SJCRH30 (cell line): Measurements from ENCODE around the gene SMC3. TPM values are rescaled to one million over a fixed set of nuclear protein-coding genes. Genes with fewer than 3 reads are reported as not detected.
"Not testable (repeated sequence)": the region's sequence is repeated elsewhere in the genome, so short reads cannot be mapped to it uniquely, and the experiment has no call there.

Experiments used
- DNase-seq, 2 experiments: peaks; one replicate each; pipeline ENCODE4 v3.0.0-alpha.2; 2015 to 2020
- H3K27ac ChIP-seq: fragments of 250-450 bp; sonication (Bioruptor Pico); 2 replicates; pipeline ENCODE4 v1.5.1; 2020; ENCODE audit warnings: mild to moderate bottlenecking, moderate library complexity
- H3K27me3 ChIP-seq: fragments of 250-450 bp; sonication (Bioruptor Pico); 2 replicates; pipeline ENCODE4 v1.5.1; 2020; ENCODE audit warnings: mild to moderate bottlenecking, moderate library complexity
- H3K36me3 ChIP-seq: fragments of 250-450 bp; sonication (Bioruptor Pico); 2 replicates; pipeline ENCODE4 v1.5.1; 2020; ENCODE audit warnings: mild to moderate bottlenecking, moderate library complexity
- H3K4me1 ChIP-seq: fragments of 250-450 bp; sonication (Bioruptor Pico); 2 replicates; pipeline ENCODE4 v1.5.1; 2020; ENCODE audit warnings: mild to moderate bottlenecking, moderate library complexity
- H3K4me3 ChIP-seq: fragments of 250-450 bp; sonication (Bioruptor Pico); 2 replicates; pipeline ENCODE4 v1.5.1; 2020; ENCODE audit warnings: mild to moderate bottlenecking, moderate library complexity
- H3K9me3 ChIP-seq: fragments of 250-450 bp; sonication (Bioruptor Pico); replicated peaks from 2 replicates; pipeline ENCODE4 v1.5.1; 2020; ENCODE audit warnings: mild to moderate bottlenecking, moderate library complexity
- total RNA-seq: library from RNA; depleted of rRNA; stranded (reverse); fragments of >200 nt; shearing (Covaris generic); gene quantifications from 2 replicates; pipeline ENCODE4 v1.2.3, GENCODE V29; 2014

Gene SMC3
- total RNA-seq, 1 experiment from 2014 or later = 107 TPM

DNA sequence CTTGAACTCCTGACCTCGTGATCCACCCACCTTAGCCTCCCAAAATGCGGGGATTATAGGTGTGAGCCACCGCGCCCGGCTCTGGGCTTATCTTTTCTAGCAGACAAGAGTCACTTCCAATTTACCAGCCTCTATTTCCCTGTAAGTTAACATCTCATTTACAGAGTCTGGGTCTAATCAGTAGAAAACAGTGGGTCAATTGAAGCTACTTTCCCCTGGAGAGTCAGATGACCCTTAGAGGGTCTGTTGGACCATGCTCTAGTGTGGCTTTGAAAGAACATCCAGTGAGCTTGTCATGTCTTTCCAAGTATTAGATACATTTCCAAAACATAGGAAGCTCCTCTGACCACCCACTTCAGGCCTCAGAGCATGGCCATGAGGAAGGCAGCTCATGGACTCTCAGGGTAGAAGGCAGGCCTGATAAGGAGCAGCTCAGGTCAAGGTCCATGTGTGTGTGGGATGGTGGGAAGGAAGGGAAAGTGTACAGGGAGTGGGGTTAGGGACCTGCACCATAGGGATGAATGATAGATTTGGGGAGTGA is 49.1 kb downstream of the SMC3 start:
- Histone ChIP-seq H3K36me3 (no peaks in the 10 kb centered on the region), H3K27ac (no peak overlapping the region), H3K27me3 (no peaks in the 10 kb centered on the region), H3K9me3 (no peaks in the 10 kb centered on the region), H3K4me1 (peaks cover 47% of the 10 kb centered on the region), H3K4me3 (no peak overlapping the region)
- DNase-seq = no peak

DNA sequence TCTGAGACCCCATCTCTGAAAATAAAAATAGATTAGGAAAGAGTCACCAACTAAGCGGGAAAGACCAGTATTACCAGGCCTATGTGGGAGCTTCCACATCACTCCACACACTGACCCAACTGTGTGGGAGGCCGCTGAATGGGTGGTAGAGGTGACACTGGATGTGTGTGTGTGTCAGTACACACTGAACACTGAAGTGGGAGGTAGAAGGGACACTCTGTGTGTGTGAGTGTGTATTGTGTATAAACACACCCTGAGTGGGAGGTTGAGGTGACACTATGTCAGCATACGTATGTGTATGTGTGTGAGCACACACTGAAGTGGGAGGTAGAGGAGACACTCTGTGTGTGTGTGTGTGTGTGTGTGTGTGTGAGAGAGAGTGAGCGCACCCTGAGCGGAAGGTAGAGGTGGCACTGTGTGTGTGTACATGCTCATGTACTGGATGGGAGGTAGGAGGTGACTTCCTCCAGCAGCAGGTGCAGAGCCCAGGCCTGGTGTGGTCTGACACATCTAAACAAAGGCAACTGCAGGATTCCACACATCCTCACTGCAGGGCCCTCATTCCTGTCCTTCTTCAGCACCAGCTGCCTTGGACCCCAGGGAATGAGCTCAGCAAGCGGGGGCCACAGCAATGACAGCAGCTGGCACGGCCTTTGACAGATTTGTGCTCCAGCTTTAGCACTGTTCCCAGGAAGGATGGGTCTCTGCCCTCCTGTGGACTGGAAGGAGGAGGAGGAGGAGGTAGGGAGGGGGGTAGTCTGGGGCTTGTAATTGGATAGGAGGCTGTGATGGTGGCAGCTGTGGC is 50.1 kb downstream of the SMC3 start:
- DNase-seq = peak; percentile 90 to 93
- peak overlapping the region; percentile 25 for H3K27ac ChIP-seq
- H3K4me3 ChIP-seq = no peak overlapping the region
- no peaks in the 10 kb centered on the region for H3K9me3 ChIP-seq
- H3K4me1 ChIP-seq = peaks cover 47% of the 10 kb centered on the region
- H3K27me3 ChIP-seq = no peaks in the 10 kb centered on the region
- no peaks in the 10 kb centered on the region for H3K36me3 ChIP-seq

DNA sequence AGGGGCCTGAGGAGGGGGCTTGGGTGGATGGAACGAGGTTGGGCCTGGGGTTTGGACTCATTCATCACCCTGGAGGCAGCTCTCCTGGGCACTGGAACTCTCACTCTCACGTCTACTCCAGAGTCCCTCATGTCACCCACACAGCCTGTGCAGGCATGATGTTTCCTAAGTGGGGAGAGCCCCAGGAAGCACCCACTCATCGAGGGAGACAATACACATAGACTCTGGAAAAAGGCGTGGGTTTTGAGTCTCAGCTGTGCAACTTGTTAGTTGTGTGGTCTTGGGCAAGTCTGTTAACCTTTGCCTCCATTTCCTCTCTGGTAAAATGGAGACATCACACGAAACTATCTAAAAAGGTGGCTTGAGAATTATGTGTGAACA is 50.7 kb downstream of the SMC3 start:
- Histone ChIP-seq H3K36me3 (no peaks in the 10 kb centered on the region), H3K9me3 (no peaks in the 10 kb centered on the region), H3K27me3 (no peaks in the 10 kb centered on the region), H3K27ac (peak overlapping the region; percentile 25), H3K4me3 (no peak overlapping the region), H3K4me1 (peaks cover 47% of the 10 kb centered on the region)
- no peak for DNase-seq

DNA sequence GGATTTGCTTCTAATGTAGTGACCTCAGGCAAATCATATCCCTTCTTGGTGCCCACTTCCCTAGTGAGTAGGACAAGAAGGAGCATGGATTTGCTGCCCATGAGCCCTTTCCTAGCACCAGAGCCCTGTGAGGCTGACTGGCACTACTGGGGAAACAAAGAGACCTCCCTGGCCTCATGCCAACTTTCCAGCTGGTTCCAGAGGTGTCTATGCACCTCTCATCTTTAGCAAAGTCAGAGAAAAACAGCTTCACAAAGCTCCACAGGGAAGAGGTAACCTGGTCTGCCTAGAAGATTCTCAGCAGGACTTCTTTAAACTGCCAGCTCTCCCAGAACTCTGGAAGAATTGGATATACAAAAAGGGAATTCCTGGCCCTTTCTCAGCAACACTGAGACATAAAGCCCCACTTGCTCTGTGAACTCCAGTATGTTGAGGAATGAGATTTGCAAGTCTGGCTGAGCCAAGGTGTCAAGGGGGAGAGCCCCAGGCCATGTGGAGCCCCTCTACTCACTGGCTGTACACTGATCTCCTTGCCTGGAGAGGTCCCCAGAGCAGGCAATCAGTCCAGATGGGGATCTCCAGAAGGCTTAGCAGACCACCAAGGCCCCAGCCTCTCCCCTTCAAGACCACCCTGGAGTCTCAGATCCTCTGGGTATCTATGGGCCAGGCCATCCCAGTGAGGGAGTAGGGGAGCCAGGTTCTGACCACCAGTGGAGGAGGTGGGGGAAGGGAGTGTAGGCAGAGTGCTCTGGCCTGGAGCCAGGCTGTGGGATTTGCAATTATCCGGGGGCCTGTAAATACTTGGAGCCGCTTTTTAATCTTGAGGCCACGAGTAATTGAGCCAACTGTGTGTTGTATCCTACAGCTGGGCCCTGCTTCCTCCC is 52.3 kb downstream of the SMC3 start:
- Histone ChIP-seq H3K36me3 (no peaks in the 10 kb centered on the region), H3K27ac (no peak overlapping the region), H3K9me3 (no peaks in the 10 kb centered on the region), H3K4me3 (no peak overlapping the region), H3K27me3 (no peaks in the 10 kb centered on the region), H3K4me1 (peaks cover 44% of the 10 kb centered on the region)
- peak; percentile 82 to 89 for DNase-seq

DNA sequence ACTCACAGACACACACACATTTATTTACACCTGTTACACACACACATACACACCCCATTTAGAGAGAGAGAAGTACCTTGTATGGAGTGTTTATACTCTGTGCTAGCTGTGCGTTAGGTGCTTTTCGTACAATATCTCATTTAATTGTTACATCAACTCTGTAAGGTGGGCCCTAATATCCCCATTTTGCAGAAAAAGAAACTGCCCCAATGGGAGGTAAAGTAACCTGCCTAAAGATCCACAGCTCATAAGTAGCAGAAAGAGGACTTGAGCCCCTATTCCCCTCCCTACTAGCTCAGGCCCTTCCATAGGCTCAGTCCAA is 52.9 kb downstream of the SMC3 start:
- no peak for DNase-seq
- H3K9me3 ChIP-seq = no peaks in the 10 kb centered on the region

DNA sequence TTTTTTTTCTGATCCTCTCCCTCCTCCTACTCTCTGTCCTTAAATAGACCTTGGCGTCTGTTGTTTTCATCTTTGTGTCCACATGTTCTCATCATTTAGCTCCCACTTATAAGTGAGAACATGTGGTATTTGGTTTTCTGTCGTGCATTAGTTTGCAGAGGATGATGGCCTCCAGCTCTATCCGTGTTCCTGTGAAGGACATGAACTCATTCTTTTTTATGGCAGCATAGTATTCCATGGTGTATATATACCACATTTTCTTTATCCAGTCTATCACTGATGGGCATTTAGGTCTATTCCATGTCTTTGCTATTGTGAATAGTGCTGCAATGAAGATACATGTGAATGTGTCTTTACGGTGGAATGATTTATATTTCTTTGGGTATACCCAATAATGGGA is 55.8 kb downstream of the SMC3 start:
- not testable (repeated sequence) for H3K4me3 ChIP-seq, H3K27ac ChIP-seq, H3K9me3 ChIP-seq, H3K36me3 ChIP-seq, DNase-seq, H3K27me3 ChIP-seq
- peaks cover 33% of the 10 kb centered on the region for H3K4me1 ChIP-seq

More for the DNA sequence above, 52.9 kb downstream of the SMC3 start:
- Histone ChIP-seq H3K36me3 (no peaks in the 10 kb centered on the region), H3K27ac (no peak overlapping the region), H3K4me1 (peaks cover 43% of the 10 kb centered on the region), H3K4me3 (no peak overlapping the region), H3K27me3 (no peaks in the 10 kb centered on the region)

DNA sequence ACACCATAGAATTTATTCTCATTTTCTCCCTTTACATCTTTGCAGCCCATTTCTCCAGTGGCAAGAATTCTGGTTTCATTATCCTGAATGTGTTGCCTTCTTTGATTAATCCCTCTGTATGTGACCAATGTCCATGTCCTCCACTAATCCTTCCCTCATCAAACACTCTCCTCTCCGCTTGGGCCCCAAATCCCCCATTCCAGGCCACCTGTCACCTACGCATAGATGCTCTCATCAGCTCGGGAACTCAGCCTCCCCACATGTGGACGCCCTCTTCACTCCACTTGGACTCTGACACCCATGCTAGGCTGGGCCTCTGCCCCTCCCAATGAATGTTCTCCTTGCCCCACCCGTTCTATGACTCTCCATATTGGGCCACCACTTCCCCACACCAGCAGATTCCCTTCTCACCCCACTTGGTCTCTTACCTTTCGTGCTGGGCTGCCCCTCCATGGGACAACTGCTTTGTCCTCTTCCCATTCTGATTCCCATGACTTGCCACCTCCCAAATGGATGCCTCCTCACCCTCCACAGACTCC is 57.9 kb downstream of the SMC3 start:
- peak; percentile 40 to 63 for DNase-seq
- Histone ChIP-seq H3K4me1 (peaks cover 28% of the 10 kb centered on the region), H3K27me3 (no peaks in the 10 kb centered on the region), H3K4me3 (no peak overlapping the region), H3K36me3 (no peaks in the 10 kb centered on the region), H3K27ac (no peak overlapping the region), H3K9me3 (peaks cover 7% of the 10 kb centered on the region; the same call in 1 of the 2 replicates)

DNA sequence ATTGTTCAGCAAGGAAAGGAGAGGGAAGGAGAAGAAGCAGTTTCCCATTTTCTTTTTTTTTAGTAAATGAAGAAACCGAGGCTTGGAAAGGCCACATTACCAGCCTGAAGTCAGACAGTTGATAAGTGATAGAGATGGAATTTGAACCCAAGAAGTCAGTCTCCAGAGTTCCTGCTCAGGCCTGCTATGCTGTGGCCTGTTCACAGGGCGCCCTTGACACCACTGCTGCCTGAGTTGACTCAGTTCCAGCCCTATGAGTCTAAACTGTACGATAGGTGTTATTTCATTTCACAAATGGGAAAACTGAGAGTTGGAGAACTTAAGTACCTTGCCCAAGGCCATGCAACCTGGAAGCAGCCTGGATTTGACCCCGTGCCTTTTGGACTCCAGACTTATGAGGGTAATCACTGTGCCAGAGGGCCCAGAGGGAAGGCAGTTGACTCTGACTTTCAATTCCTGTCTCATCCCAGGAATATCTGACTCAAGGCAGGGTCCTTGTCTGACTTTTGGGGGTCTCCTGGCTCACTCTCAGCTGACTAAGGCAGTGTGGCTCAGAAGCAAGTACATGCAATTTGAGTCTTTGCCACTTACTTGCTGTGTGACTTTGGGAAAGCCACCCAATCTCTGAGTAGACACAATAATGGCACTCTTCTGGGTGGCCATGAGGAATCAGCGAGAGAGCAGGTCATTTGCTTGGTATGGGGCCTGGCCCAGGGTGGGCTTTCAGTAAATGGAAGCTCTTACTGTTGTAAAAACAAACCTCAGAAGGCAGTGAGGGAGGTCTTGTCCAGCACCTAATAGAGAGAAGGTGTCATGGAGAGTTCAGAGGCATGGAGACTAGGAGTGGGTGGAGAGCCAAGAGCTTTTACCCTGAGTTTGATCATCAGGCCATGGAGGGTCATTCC is 58.7 kb downstream of the SMC3 start:
- Histone ChIP-seq H3K9me3 (peaks cover 7% of the 10 kb centered on the region; the same call in 1 of the 2 replicates), H3K27ac (no peak overlapping the region), H3K4me3 (no peak overlapping the region), H3K27me3 (no peaks in the 10 kb centered on the region), H3K4me1 (peaks cover 26% of the 10 kb centered on the region), H3K36me3 (no peaks in the 10 kb centered on the region)
- no peak for DNase-seq

DNA sequence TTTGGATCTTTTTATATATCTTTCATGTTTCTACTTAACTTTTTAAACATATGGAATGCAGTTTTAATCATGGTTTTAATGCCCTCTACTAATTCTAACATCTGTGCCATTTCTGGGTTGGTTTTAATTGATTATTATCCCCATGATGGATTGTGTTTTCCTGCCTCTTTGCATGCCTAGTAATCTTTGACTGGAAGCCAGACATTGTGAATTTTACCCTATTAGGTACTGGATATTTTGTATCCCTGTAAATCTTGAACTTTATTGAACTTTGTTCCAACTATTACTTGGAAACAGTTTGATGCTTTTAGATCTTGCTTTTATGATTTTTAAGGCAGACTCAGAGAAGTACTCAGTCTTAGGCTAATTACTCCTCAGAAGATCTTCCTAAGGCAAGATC is 60.7 kb downstream of the SMC3 start:
- H3K36me3 ChIP-seq = no peaks in the 10 kb centered on the region
- H3K9me3 ChIP-seq = peaks cover 7% of the 10 kb centered on the region; the same call in 1 of the 2 replicates
- peaks cover 26% of the 10 kb centered on the region for H3K4me1 ChIP-seq
- no peak for DNase-seq
- H3K27me3 ChIP-seq = no peaks in the 10 kb centered on the region
- H3K27ac ChIP-seq = no peak overlapping the region
- H3K4me3 ChIP-seq = no peak overlapping the region

DNA sequence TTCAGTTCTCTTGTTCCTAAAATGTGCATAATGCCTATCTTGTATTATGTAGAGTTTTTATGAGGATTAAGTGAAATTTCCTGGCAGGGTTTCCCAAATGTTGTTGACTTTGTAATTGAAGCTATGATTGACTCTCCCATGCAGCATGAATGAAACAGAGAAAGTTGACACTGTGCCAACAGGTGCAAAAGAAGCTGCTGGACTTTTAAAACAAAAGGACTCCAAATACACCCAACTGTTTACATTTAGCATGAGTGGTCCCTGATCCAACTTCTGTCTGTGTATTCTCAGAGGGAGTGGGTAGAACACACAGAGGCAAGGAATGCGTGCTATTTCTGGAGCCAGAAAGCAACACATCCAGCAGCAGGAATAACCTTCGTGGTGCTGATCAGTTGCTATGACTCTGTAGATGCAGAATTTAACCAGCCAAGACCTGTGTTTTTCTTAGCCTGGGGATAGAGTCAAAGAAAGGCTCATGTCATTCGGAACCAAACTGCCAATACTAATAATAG is 62.2 kb downstream of the SMC3 start:
- H3K4me3 ChIP-seq = no peak overlapping the region
- DNase-seq = peak; percentile 82 to 96
- no peak overlapping the region for H3K27ac ChIP-seq
- no peaks in the 10 kb centered on the region for H3K36me3 ChIP-seq
- peaks cover 7% of the 10 kb centered on the region; the same call in 1 of the 2 replicates for H3K9me3 ChIP-seq
- H3K4me1 ChIP-seq = peaks cover 32% of the 10 kb centered on the region
- no peaks in the 10 kb centered on the region for H3K27me3 ChIP-seq

DNA sequence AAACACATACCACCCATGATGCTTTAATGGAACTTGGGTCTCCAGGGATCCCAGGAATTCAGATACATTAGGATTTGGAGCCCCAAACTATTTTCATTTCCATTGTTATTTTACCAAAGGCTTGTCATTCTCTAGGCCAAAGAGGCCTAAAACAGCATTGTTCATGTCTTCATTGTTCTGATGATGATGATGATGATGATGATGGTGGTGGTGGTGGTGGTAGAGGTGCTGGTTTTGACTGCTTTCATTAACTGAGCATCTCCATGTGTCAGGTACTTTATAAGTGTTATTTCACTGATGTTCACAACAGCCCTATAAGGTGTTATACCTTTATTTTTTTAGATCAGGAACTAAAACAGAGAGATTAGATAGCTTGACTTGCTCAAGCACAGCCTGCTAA is 64.4 kb downstream of the SMC3 start:
- H3K27ac ChIP-seq = no peak overlapping the region
- no peaks in the 10 kb centered on the region for H3K36me3 ChIP-seq
- peaks cover 43% of the 10 kb centered on the region for H3K4me1 ChIP-seq
- no peak overlapping the region for H3K4me3 ChIP-seq
- peaks cover 7% of the 10 kb centered on the region; the same call in 1 of the 2 replicates for H3K9me3 ChIP-seq
- no peaks in the 10 kb centered on the region for H3K27me3 ChIP-seq
- no peak for DNase-seq

DNA sequence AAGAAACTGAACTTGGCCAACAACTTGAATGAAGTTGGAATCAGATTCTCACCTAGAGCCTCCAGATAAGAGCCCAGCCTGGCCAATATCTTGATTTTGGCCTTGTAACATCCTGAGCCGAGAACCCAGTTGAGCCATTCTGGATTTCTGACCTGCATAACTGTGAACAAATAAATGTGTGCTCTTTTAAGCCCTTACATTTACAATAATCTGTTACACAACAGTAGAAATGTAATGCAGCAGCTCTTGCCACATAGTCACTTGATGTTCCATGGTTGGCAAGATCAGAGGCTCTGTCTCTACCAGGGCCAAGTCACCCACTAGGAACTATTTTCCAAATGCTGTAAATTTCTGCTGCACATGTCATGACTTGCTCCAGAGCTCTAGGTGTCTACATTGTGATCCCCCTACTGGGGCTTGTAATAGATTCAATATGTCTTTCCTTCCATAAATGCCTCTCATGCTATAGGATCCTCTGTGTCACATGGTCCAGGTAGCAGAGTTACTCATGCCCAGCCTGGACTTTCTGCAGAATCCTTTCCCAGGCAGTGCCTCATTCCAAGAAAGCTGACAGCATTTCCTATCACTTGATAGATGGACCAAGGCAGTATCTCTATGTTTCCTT is 65.2 kb downstream of the SMC3 start:
- Histone ChIP-seq H3K27ac (no peak overlapping the region), H3K27me3 (no peaks in the 10 kb centered on the region), H3K36me3 (no peaks in the 10 kb centered on the region), H3K4me3 (no peak overlapping the region), H3K4me1 (peaks cover 50% of the 10 kb centered on the region), H3K9me3 (peaks cover 7% of the 10 kb centered on the region; the same call in 1 of the 2 replicates)
- no peak for DNase-seq

DNA sequence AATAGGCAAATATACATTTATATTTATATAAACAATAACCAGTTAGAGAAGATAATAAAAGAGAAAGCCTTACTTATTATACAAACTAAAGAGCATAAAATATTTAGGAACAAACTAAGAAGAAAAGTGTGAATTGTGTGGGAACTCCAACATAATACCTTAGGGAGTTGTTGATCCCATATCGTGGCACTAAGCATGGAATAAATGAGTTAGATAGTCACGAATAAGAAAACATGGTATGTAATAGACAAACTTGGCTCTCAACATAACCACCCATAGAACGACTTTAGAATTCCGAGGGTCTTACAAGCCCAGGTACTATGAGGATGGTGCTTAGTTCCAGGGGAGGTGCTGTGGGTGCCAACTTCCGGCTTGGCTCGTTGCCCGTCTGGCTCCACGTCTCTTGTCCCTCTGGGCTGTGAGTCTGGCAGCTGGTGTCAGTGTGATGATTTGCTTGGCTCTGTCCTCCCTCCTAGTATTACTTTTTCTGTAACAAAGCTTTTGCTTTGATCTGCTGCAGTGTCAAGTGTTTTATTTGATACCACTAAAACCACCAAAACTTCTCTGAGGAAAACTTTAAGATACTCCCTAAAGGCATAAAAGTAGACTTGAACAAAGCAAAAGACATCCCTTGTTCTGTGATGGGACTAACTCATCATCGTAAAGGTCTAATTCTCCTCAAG is 67.2 kb downstream of the SMC3 start:
- Histone ChIP-seq H3K27ac (no peak overlapping the region), H3K27me3 (no peaks in the 10 kb centered on the region), H3K4me3 (no peak overlapping the region), H3K36me3 (no peaks in the 10 kb centered on the region), H3K4me1 (peaks cover 47% of the 10 kb centered on the region), H3K9me3 (no peaks in the 10 kb centered on the region)
- peak; percentile 77 to 86 for DNase-seq
